ENCODE data around the gene CATSPERB.
"Not testable (repeated sequence)": the region's sequence is repeated elsewhere in the genome, so short reads cannot be mapped to it uniquely, and the experiment has no call there.

Gene CATSPERB

DNA sequence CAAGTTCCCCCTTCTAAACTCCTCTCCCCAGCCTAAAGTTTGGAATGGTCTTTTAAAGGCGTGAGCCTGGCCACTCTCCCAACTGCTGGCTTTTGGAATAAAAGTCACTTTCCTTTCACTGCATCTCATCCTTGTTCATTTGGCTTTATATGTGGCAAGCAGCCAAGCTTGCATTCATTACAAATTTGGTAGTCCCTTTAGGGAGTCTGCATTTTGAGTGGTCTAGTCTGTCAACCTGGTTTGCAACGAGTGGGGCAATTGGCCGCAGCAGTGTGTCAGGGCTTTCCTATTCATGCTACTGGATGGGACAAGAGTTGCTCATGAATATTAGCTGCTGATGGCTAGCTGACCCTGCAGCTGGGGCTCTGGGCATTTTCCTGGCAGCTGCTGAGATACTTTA lies 57.0 kb downstream of the CATSPERB start:
- in situ Hi-C loops (cut with HindIII; ENCODE audit: low sequenced_read_pairs), result no loop called here

DNA sequence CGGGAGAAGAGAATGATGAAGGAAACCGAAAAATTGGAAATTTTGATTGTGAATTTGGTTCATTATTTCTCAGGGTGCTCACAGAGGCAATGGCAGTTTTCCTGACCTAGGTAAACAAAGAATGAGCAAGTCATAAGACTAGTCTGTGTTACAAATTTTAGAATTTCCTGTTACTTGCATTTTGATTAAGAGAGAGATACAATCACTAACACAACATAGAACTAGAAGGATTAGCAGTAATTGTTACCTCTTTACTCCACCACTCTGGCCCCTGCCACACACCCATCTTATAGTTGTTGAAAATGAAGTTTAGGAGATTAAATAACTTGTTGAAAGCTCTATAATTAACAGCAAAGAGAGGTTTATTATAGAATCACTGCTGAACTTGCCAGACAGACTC lies 62.0 kb downstream of the CATSPERB start:
- in situ Hi-C loops (cut with HindIII; ENCODE audit: low sequenced_read_pairs), result no loop called here

DNA sequence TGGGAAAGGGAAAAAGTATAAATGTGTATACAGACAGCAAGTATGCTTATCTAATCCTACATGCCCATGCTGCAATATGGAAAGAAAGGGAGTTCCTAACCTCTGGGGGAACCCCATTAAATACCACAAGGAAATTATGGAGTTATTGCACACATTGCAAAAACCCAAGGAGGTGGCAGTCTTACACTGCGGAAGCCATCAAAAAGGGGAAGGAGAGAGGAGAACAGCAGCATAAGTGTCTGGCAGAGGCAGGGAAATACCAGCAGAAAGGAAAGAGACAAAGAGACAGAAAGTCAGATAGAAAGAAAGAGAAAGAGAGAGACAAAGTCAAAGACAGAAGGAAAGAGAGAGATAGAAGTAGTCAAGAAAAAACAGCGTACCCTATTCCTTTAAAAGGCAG lies 64.8 kb downstream of the CATSPERB start:
- in situ Hi-C loops (cut with HindIII; ENCODE audit: low sequenced_read_pairs), result not testable (repeated sequence)

DNA sequence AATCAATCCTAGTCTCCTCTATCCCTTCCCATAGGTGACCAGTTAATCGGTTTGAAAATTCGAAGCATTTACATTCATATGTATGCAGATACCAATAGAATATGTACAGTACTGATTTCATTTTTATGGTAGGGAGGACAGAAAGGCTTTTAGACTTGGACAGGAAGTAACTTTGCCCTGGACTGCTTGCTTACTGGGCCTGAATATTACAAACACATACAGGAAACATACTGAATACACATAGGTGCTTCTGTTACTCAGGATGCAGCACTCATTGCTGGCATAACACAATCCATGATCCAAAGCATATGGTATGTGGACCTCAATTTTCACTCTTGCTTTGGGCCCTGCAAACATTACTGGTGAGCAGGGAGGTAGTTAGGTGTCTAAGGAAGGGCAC lies 71.1 kb downstream of the CATSPERB start:
- in situ Hi-C loops (cut with HindIII; ENCODE audit: low sequenced_read_pairs), result no loop called here

DNA sequence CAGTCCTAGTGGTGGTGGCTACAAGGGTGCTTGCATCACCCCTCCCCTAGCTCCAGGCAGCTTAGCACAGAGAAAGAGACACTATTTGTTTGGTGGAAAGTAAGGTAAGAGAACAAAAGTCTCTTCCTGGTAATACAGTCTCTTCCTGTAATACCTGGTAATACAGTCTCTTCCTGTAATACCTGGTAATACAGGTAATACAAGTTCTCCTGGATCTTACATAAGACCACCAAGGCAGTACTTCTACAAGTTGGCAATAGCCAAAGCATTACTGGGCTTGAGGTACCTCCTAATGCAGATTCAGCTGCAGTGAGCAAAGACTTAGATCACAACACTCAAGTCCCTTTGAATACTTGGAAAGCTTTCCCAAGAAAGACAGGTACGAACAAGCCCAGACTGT lies 77.0 kb downstream of the CATSPERB start:
- in situ Hi-C loops (cut with HindIII; ENCODE audit: low sequenced_read_pairs), result loop anchor here (10.0 kb wide), 1 partner anchor 260 kb away; no protein-coding TSS in a partner anchor

DNA sequence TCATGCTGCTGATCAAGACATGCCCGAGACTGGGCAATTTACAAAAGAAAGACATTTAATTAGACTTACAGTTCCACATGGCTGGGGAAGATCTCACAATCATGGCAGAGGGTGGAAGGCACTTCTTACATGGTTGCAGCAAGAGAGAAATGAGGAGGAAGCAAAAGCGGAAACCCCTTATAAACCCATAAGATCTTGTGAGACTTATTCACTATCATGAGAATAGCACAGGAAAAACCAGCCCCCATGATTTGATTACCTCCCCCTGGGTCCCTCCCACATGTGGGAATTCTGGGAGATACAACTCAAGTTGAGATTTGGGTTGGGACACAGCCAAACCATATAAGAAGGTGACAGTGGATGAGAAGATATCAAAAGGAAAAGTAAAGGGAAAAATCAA lies 78.4 kb downstream of the CATSPERB start:
- in situ Hi-C loops (cut with HindIII; ENCODE audit: low sequenced_read_pairs), result loop anchor here (10.0 kb wide), 1 partner anchor 261 kb away; no protein-coding TSS in a partner anchor

DNA sequence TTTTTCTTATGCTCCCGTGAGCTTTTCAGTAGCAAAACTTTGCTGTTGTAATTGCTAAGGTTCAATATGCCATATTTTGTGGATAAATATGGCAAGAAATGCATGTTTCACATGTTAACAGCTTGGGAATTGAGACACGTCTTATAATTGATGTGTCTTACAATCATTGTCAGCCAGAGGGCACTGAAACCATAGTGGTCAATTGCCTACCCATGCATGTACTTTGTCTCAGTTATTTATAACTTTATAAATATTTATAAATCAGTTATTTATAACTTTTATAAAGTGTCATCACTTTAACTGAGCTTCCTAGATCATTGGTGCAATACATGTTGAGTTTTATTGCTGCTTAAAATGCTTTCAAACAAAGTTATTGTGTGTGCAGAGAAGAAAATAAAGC lies 82.0 kb downstream of the CATSPERB start:
- in situ Hi-C loops (cut with HindIII; ENCODE audit: low sequenced_read_pairs), result loop anchor here (10.0 kb wide), 1 partner anchor 265 kb away; no protein-coding TSS in a partner anchor

DNA sequence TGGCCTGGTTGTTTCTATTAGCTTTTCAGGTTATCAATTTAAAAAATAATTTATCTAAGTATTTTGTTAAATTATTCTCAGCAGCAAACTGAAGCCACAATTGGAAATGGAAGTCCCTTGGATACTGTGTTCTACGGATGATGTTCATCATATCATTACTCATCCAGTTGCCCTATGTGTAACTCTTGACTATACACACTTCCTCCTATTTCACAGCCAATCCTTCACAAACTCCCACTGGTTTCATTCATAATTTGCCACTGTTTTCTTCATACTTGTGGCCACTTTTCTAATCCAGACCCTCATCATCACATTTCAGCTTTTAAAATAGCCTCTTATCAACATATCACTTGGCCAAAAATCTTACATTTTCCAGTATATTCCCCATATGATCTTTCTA lies 84.0 kb downstream of the CATSPERB start:
- in situ Hi-C loops (cut with HindIII; ENCODE audit: low sequenced_read_pairs), result no loop called here

DNA sequence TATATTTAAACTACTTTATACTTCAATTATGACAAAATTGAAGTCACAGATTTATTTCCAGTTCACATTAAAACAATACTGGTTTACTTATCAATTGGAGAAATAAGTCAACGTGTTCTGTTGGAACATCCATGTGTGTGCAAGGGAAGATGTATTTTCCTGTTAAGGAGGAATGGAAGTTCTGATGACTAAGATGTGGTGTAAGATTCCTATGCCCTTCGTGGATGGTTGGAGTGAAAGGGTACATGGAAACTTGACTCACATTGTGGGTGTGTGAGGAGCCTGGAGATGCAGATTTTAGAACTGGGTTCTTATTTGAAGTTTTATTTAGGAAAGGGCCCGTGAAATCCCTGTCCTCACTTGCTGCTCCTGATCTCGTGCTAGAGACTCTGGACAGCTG lies 95.3 kb downstream of the CATSPERB start:
- in situ Hi-C loops (cut with HindIII; ENCODE audit: low sequenced_read_pairs), result no loop called here

DNA sequence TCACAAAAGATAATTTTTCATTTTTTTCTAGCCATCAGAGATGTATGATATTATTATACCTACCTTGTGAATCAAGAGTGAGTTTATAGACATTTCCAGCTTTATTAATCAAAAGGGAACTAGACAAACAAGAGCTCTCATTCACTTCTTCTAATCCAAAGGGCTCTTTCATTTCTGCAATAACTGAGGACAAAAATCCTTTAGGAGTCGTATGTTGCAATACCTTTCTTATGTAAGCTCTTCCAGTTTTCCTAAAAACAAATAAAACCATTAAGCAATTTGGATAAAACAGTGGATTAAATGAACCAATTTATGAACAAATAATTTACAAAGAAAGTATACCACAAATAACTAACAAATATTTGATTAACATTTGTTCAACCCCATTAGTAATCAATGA lies 107.1 kb downstream of the CATSPERB start:
- in situ Hi-C loops (cut with HindIII; ENCODE audit: low sequenced_read_pairs), result no loop called here

DNA sequence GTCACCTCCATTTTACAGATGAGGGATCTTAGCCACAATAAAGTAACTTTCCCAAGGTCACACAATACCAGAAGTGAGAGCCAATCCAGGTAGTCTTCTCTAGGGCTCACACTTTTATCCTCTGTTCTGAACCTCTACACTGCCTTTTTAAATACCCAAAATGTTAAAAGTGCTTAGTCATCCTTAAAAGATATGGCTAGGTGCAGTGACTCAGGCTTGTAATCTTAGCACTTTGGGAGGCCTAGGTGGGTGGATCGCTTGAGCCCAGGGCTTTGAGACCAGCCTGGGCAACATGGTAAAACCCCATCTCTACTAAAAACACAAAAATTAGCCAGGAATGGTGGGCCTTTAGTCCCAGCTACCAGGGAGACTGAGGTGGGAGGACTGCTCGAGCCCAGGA lies 117.7 kb downstream of the CATSPERB start:
- in situ Hi-C loops (cut with HindIII; ENCODE audit: low sequenced_read_pairs), result no loop called here

DNA sequence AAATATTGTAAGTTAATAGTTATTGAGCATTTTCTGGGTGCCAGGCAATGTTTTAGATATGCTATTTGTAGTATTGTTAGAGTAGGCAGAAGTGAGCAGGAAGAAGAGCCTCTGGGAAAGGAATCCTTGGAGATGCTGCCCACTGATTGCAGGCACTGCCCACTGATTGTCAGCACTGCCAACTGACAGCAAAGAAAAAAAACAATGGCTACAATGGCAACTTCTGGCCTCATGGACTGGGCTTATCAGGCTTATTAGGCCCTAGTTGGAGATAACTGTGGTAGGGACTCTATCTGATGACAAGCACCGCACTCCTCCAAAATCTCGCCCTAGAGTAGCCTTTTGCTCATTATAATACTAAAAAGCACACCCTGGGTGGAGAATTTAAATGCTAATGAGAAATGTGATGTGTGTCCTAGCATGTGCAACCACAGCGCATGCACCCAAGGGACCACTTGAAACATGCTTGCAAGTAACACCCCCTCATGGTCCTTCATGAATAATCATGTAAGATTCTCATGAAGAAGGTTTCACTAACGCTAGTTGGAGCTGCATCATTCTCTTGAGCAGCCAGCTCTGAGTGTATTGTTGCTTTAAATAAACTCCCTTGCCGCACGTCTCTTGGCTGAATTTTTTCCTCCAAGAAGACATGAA lies 118.3 kb downstream of the CATSPERB start:
- in situ Hi-C loops (cut with HindIII; ENCODE audit: low sequenced_read_pairs), result no loop called here

DNA sequence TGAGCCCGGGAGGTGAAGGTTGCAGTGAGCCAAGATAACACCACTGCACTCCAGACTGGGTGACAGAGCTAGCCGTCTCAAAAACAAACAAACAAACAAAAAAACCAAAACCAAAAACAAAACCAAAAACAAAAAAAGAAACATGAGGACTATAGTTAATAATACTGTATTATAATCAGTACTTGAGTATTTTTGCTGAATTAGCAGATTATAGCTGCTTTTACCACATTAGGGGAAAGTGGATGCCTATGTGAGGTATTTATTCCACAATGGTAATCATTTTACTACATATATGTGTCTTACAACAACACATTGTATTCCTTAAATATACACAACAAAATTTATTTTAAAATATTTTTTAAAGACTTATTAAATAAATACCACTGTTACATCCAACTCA lies 120.4 kb downstream of the CATSPERB start:
- in situ Hi-C loops (cut with HindIII; ENCODE audit: low sequenced_read_pairs), result no loop called here

DNA sequence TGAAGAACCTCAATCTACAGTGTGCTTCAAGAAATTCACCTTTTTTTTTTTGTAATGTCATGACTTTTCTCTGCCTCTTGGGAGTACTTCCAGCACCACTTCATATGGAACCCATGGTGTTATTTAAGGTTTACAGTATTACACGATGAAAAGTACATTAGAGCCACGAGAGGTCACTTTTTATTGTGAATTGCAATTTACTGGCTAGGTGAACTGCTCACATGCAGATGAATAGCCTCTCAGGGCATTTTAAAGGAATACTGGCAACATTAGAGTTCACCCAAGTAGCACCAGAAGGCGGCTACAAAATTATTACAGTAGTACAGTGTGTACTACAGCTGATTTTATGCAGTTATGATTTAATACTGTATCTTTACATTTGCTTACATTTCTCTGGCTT lies 122.7 kb downstream of the CATSPERB start:
- in situ Hi-C loops (cut with HindIII; ENCODE audit: low sequenced_read_pairs), result no loop called here

DNA sequence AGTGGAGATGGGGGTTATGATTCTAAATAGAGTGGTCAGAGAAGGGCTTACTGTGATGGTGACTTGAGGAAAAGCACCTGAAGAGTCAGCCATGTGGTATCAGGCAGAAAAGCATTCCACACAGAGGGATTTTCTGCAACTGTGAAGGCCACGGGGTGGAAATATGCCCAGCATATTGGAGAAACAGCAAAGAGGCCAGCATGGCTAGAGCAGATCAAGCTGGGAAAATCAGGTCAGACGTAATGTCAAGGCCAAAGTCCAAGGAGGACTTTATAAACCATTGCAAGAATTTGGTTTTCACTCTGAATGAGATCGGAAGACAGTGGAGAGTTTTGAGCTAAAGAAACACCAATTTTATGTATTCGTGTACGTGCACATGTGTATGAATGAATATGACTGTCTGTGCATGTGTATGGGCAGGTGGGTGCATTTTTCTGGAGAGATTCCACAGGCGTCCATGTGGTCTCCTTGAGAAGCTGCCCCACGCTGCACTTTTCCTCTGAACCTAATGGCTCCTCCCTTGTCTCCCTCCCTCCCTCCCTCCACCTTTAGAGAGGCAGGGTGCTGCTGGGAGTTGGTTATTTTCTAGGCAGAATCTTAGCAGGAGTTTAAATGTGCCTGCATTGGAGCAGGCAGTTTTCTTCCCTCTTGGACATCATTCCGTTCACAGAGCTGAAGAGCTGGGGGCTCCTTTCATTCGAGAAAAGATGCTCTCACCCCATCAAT lies 124.4 kb downstream of the CATSPERB start:
- in situ Hi-C loops (cut with HindIII; ENCODE audit: low sequenced_read_pairs), result no loop called here

DNA sequence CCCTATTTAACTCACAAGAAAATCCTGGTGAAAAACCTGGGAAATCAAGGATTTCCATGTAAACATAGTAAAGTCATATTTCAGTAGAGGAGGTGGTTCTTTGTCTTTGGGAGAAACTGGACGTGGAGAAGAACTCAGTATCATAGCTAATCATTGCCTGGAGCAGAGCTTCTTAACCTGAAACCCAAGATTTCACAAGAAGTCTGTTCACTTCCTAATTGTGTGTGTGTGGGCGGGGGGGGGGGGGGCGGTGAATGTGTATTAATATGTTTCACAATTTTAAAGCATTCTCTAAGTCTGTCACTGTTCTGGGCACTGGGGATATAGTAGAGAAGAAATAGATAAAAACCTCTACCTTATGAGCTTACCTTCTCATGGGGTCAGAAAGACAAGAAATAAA lies 125.0 kb downstream of the CATSPERB start:
- in situ Hi-C loops (cut with HindIII; ENCODE audit: low sequenced_read_pairs), result no loop called here

DNA sequence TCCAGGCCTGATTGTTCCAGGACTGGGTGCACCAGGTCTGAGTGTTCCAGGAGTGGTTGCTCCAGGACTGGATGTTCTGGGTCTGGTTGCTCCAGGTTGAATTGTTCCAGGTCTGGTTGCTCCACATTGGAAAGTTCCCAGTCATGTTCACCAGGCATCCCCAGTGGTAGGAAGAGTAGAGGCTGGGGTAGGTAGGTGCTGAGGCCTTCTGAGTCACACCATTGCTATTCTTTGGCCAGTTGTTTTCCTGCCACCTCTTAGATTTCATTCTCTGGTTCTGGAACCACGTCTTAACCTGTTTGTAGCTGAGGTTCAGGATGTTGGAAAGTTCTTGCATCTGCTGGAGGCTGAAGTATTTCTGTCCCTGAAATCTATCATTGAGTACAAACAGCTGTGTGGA lies 127.3 kb downstream of the CATSPERB start:
- in situ Hi-C loops (cut with HindIII; ENCODE audit: low sequenced_read_pairs), result not testable (repeated sequence)

DNA sequence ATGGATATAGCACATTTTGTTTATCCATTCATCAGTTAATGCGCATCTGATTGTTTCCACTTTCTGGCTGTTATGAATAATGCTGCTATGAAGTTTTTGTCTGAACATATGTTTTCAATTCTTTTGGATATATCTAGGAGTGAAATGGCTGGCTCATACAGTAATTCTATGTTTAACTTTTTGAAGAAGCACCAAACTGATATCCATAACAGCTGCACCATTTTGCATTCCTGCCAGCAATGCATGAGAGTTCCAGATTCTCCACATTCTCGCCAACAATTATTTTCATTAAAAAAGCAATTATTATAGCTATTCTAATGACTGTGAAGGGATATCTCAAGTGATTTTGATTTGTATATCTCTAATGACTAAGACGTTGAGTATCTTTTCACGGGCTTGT lies 131.9 kb downstream of the CATSPERB start:
- in situ Hi-C loops (cut with HindIII; ENCODE audit: low sequenced_read_pairs), result no loop called here

DNA sequence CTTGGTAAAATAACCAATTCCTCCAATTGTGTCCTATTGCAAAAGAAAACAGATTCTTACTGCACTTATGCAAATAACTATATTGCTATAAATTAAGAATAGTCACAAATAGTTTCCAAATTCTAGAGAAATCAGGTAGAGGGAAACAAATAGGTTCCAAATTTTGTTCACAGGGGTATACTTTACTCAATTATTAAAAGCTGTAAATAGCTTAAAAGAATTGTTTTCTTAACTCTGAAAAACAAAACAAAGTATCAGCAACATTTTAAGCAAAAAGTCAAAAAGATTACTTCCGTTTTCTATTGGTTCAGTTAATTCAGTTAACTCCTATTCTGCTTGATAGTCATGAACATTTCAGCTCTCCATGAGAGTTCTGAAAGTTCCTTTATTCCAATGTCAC lies 136.2 kb downstream of the CATSPERB start:
- in situ Hi-C loops (cut with HindIII; ENCODE audit: low sequenced_read_pairs), result no loop called here

DNA sequence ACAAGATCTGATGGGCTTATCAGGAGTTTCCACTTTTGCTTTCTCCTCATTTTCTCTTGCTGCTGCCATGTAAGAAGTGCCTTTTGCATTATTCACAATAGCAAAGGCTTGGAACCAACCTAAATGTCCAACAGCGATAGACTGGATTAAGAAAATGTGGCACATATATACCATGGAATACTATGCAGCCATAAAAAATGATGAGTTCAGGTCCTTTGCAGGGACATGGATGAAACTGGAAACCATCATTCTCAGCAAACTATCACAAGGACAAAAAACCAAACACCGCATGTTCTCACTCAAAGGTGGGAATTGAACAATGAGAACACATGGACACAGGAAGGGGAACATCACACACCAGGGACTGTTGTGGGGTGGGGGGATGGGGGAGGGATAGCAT lies 137.9 kb downstream of the CATSPERB start:
- in situ Hi-C loops (cut with HindIII; ENCODE audit: low sequenced_read_pairs), result not testable (repeated sequence)

DNA sequence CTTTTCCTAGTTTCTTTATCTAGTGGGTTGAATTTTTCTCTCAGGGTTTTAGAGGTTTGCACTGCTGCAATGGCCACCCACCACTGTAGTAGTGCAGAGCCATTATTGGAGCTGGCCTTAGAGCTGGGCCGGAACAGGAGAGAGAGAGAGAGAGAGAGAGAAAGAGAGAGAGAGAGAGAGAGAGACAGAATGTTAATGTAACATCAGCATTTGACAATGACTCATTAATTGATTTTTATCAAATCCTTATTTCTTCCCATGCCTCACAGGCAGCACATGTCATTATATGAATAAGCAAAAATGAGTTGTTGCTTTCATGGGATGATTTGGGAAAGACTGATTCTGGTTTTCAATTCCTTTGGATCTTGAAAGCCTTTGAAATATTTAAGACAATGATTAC lies 145.5 kb downstream of the CATSPERB start:
- in situ Hi-C loops (cut with HindIII; ENCODE audit: low sequenced_read_pairs), result no loop called here

DNA sequence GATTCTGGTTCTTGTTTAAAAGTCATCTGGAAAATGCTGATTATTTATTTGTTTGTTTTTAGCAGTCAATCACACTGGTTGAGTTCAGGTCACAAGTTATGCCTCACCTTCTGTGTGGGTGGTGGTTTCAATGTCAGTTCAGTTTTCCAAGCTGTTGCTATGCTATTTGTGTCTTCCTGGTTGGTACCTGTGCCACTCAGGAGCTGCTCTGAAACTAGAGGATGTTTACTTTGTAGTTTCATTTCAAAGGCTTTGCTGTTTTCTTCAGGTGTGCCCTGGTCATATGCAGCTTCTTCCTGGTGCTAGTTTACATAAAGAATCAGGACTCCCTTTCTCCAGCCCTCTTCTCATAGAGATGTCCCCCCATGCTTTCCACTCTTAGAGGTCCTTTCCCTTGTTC lies 146.0 kb downstream of the CATSPERB start:
- in situ Hi-C loops (cut with HindIII; ENCODE audit: low sequenced_read_pairs), result no loop called here

DNA sequence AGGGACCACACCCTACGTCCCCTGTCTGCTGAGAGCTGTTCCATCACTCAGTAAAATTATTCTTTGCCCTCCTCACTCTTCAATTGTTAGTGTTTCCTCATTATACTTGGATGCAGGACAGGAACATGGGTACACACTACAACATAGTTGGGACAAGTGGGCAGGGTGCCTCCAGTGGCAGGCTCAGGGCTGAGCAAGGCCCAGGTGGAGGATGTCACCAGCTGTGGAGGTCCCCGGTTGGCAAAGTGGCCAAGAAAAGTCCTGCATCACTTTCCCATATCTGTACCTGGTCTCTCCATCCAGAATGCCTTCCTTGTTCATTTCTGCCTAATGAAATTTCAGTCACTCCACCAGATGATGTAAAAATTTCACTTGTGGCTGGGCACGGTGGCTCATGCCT lies 149.1 kb downstream of the CATSPERB start:
- in situ Hi-C loops (cut with HindIII; ENCODE audit: low sequenced_read_pairs), result no loop called here

Data from DLD1 (cell line).